Measurements from ENCODE around the gene MDC1. TPM values are rescaled to one million over a fixed set of nuclear protein-coding genes. Genes with fewer than 3 reads are reported as not detected.
A peak's percentile ranks its signal among the peaks of the same experiment; 100 is the strongest.

Gene MDC1
- total and polyA plus RNA-seq, 2 of the 13 experiments (the other 11 are each of a cell fraction or from before 2014, with no cell fraction given), result 8.4 to 14.0 TPM

GRCh38 chr6:30721198-30722024 is 4.3 kb upstream of the MDC1 start (continued):
- TF ChIP-seq PBX3 (CRISPR knock-in tag; IDR thresholded peaks at IDR 0.05; ENCODE audit: borderline replicate concordance) (no peak), SRSF4 (IDR thresholded peaks at IDR 0.05; ENCODE audit: low read depth, low read length, poor library complexity, severe bottlenecking) (peak; percentile 91), ZNF704 (CRISPR knock-in tag; IDR thresholded peaks at IDR 0.05; ENCODE audit: borderline replicate concordance) (no peak), CSRNP1 (CRISPR knock-in tag; IDR thresholded peaks at IDR 0.05) (no peak; the same call in 1 of the 2 replicates), ZNF597 (CRISPR knock-in tag; IDR thresholded peaks at IDR 0.05) (no peak), ZNF841 (CRISPR knock-in tag; IDR thresholded peaks at IDR 0.05; ENCODE audit: borderline replicate concordance) (no peak), ZNF773 (CRISPR knock-in tag; IDR thresholded peaks at IDR 0.05; ENCODE audit: borderline replicate concordance) (no peak), AGO2 (optimal IDR thresholded peaks at IDR 0.05; ENCODE audit: low read depth, low read length) (peak; percentile 98), PCBP1 (IDR thresholded peaks at IDR 0.05; ENCODE audit: borderline replicate concordance, low read depth, low read length) (no peak), CAMTA2 (CRISPR knock-in tag; IDR thresholded peaks at IDR 0.05; ENCODE audit: borderline replicate concordance) (no peak), ATF7 (IDR thresholded peaks at IDR 0.05) (no peak), ATF7 (CRISPR knock-in tag; IDR thresholded peaks at IDR 0.05) (no peak), RCOR2 (CRISPR knock-in tag; IDR thresholded peaks at IDR 0.05) (no peak), BRCA1 (CRISPR knock-in tag; IDR thresholded peaks at IDR 0.05) (no peak), TERF1 (CRISPR knock-in tag; IDR thresholded peaks at IDR 0.05) (no peak), ZNF234 (CRISPR knock-in tag; conservative IDR thresholded peaks at IDR 0.05) (no peak; the same call in 1 of the 2 replicates), ZNF264 (CRISPR knock-in tag; IDR thresholded peaks at IDR 0.05) (0 out of 2 replicates have a peak, but pooled peaks have one; percentile 39), ZBTB3 (CRISPR knock-in tag; IDR thresholded peaks at IDR 0.05; ENCODE audit: borderline replicate concordance, low read depth) (peak; percentile 46; the same call in 1 of the 2 replicates), SALL2 (CRISPR knock-in tag; IDR thresholded peaks at IDR 0.05) (no peak; the same call in 1 of the 2 replicates), SIX4 (CRISPR knock-in tag; IDR thresholded peaks at IDR 0.05) (no peak), HMG20A (CRISPR knock-in tag; IDR thresholded peaks at IDR 0.05; ENCODE audit: borderline replicate concordance) (no peak), ZNF337 (CRISPR knock-in tag; IDR thresholded peaks at IDR 0.05; ENCODE audit: borderline replicate concordance, low read depth) (no peak), CHD4 (IDR thresholded peaks at IDR 0.05; ENCODE audit: borderline replicate concordance, low read length) (no peak; the same call in 1 of the 2 replicates)

Measured in HepG2 (cell line).